ENCODE data around the gene PCDH7. TPM values are rescaled to one million over a fixed set of nuclear protein-coding genes. Genes with fewer than 3 reads are reported as not detected.

PCDH7 gene
- total RNA-seq, 4 donors from 2014 or later, result 12.6 to 55.0 (median 40.0) TPM

DNA sequence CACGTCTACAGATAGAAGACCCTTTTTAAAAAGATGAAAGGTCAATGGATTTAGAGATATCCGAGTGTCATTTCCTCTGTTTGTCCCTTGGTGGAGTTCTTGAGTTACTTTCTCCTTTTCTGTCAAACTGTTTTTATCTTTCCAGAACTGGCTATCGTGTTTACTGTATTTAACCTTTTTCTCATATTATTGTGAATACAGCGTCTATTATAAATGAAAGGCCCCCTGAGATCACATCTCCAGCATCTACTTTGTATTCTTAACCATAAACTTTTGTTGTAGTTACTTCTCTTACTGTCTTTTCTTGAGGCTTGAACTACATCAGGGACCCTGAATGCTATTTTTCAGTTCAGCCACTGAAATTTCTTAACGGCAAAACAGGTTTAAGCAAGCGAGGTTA lies 4.0 kb upstream of the PCDH7 start:
- intact Hi-C loops (cut with DNase I), result no loop called here
- no peaks in the 10 kb centered on the region for H3K27me3 ChIP-seq
- WGBS, 2 donors, result 4 to 6% methylated on average over 6 of the region's 6 CpGs
- peaks cover 0 to 13% of the 10 kb centered on the region in 2 donors for H3K4me1 ChIP-seq
- no peak for DNase-seq
- H3K9me3 ChIP-seq, result no peaks in the 10 kb centered on the region
- TF ChIP-seq POLR2A (IDR thresholded peaks at IDR 0.05), result no peak
- TF ChIP-seq, protein P1, sequence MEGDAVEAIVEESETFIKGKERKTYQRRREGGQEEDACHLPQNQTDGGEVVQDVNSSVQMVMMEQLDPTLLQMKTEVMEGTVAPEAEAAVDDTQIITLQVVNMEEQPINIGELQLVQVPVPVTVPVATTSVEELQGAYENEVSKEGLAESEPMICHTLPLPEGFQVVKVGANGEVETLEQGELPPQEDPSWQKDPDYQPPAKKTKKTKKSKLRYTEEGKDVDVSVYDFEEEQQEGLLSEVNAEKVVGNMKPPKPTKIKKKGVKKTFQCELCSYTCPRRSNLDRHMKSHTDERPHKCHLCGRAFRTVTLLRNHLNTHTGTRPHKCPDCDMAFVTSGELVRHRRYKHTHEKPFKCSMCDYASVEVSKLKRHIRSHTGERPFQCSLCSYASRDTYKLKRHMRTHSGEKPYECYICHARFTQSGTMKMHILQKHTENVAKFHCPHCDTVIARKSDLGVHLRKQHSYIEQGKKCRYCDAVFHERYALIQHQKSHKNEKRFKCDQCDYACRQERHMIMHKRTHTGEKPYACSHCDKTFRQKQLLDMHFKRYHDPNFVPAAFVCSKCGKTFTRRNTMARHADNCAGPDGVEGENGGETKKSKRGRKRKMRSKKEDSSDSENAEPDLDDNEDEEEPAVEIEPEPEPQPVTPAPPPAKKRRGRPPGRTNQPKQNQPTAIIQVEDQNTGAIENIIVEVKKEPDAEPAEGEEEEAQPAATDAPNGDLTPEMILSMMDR (IDR thresholded peaks at IDR 0.05), result peak in 4 of 6 experiments; percentile 24 to 64 (median 61)
- no peaks in the 10 kb centered on the region for H3K36me3 ChIP-seq
- peak overlapping the region in 1 of 3 donors; percentile 25 for H3K4me3 ChIP-seq (replicated peaks in 1 of 3)
- no peak overlapping the region for H3K27ac ChIP-seq

DNA sequence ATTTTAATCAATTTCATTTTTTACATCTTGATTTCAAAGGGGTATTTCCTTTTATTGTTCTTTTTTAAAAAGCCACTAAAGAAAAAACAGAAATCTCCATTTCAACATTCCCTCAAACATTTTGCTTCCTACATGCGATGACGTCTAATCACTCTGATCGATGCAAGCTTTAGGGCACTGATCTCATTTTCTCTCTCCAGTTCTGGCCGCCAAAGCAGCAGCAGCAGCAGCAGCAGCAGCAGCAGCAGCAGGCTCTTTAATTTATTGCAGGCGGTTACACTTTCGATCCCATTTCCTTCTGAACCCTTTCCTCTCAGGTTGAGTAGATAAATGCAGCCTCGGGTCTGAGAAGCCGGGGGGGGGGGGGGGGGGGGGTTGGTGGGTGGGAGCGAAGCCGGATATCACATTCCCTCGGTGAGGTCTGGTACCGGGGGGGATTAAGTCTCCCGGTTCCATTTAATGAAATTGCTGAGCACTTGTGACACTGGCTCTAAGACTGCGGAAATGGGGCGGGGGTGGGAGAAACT lies 3.4 kb upstream of the PCDH7 start:
- 1% methylated on average over 14 to 15 of the region's 15 CpGs for WGBS, 2 donors
- Histone ChIP-seq H3K36me3 (no peaks in the 10 kb centered on the region), H3K27me3 (no peaks in the 10 kb centered on the region), H3K9me3 (no peaks in the 10 kb centered on the region), H3K4me3 (replicated peaks in 1 of 3) (peak overlapping the region in 2 of 3 donors; percentile 45 to 60), H3K4me1 (peaks cover 0 to 13% of the 10 kb centered on the region in 2 donors), H3K27ac (peak overlapping the region; percentile 14 to 60 (median 50))
- peak; percentile 11 to 24 for DNase-seq
- intact Hi-C loops (cut with DNase I), result no loop called here
- TF ChIP-seq, protein P1 (IDR thresholded peaks at IDR 0.05), result no peak
- TF ChIP-seq POLR2A (IDR thresholded peaks at IDR 0.05), result no peak

DNA sequence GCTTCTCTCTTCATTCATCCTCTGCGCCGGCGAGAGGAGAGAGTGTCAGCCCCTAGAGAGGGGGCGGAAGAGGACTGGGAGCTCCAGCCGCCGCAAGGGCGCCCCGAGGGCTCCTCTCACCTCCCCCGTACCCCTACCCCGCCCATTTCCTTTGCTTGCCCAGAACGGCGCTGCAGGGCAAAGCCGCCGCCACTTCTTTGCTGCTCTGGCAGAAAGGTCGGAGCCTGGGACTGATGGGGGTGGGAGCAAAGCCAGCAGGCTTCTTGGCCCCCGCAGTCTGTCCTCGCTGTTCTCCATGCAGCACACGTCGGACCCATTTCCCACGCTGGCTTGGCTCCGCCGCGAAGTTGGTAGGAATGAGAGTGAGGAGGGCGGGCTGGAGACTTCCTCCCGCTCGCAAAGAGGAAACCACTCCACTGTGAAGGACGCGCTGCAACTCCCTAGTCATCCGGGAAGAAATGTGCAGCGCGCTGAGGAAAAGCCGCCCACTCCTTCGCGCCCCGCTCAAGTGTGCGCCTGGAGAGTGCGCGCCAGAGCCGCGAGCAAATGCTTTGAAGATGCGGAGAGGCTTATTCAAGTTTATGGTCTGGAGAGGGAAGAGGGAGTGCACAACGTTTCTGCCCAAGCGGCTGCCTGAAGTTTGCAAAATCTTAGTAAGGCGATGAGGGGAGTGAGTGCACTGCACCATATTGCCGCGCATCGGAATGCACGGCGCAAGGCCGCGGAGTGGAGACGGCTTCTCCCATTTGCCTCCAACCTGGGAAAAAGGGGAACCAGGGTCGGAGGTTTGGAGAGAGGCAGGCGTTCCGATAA lies 2.8 kb upstream of the PCDH7 start:
- peak overlapping the region; percentile 45 to 60 (median 46) for H3K4me3 ChIP-seq (replicated peaks in 1 of 3)
- H3K4me1 ChIP-seq, result peaks cover 0 to 13% of the 10 kb centered on the region in 2 donors
- peak overlapping the region; percentile 14 to 60 (median 50) for H3K27ac ChIP-seq
- DNase-seq, result peak; percentile 76 to 79
- no peaks in the 10 kb centered on the region for H3K27me3 ChIP-seq
- intact Hi-C loops (cut with DNase I), result no loop called here
- H3K9me3 ChIP-seq, result no peaks in the 10 kb centered on the region
- TF ChIP-seq, protein P1 (IDR thresholded peaks at IDR 0.05), result no peak
- no peak for TF ChIP-seq POLR2A (IDR thresholded peaks at IDR 0.05)
- no peaks in the 10 kb centered on the region for H3K36me3 ChIP-seq
- 1% methylated on average over 47 to 51 of the region's 55 CpGs for WGBS, 2 donors

DNA sequence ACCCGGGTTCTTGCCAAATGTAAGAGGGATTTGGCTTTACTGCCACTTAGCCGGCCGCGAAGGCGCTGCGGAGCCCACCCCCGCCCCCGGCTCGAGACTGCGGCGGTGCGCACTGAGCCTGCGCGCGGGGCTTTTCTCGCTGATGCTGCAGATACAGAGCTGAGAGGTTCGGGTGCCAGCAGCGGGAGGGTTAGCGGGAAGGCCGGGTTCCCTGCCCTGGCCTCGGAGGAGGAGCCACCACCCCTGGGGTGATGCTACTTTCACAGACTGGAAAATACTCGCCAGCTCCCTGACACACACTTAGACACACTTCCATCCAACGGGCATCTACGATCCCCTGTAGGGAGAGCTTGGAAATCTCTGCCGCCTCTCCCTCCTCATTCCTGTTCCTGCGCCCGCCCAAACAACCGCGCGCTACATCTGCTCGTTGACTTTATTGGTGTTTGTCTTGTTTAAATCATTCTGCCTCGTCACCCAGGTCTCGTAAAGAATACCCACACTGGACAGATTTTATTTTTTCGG lies 2.1 kb upstream of the PCDH7 start:
- Histone ChIP-seq H3K27ac (peak overlapping the region in 2 of 3 donors; percentile 14 to 50), H3K4me3 (replicated peaks in 1 of 3) (peak overlapping the region; percentile 45 to 60 (median 46)), H3K36me3 (no peaks in the 10 kb centered on the region), H3K4me1 (peaks cover 0 to 13% of the 10 kb centered on the region in 2 donors), H3K9me3 (no peaks in the 10 kb centered on the region), H3K27me3 (no peaks in the 10 kb centered on the region)
- peak; percentile 70 to 72 for DNase-seq
- intact Hi-C loops (cut with DNase I), result no loop called here
- 1 to 2% methylated on average over 26 to 34 of the region's 34 CpGs for WGBS, 2 donors
- TF ChIP-seq POLR2A (IDR thresholded peaks at IDR 0.05), result no peak
- TF ChIP-seq, protein P1 (IDR thresholded peaks at IDR 0.05), result no peak

Measured in thyroid gland (tissue), 4 donors.